HCT116 (cell line): ENCODE results near the gene ADORA1. TPM values are rescaled to one million over a fixed set of nuclear protein-coding genes. Genes with fewer than 3 reads are reported as not detected.

ENCODE experiments used
- ATAC-seq: fragments of 200-7000 bp; cut with Tn5 transposase; 2 replicates; pipeline ENCODE4 v1.9.1; 2020; ENCODE audit warnings: mild to moderate bottlenecking, moderate library complexity
- BruUV-seq: library from RNA; stranded (reverse); fragments of 400-500 nt; replicated peaks from 2 replicates; lab custom pipeline; 2021; lab: Mats Ljungman, UMichigan
- CTCF ChIA-PET: fragments of 300-600 bp; sonication (Branson Sonifier 250); formaldehyde crosslinking; loops from one replicate; lab custom pipeline; 2021; ENCODE audit warnings: antibody characterized with exemption; lab: Charles Lee
- POLR2A ChIA-PET: fragments of 300-600, 350-600 bp; sonication (Branson Sonifier 250); formaldehyde crosslinking; loops from one replicate; lab custom pipeline; 2021; ENCODE audit warnings: antibody characterized with exemption; lab: Charles Lee
- RAD21 ChIA-PET, 2 experiments: fragments of 300-600 bp; sonication (Branson Sonifier 250); formaldehyde crosslinking; loops; one replicate each; lab custom pipeline; 2023; ENCODE audit warnings: low total read pairs in 2 of 2; ENCODE audit not compliant: uncharacterized antibody in 2 of 2, unreplicated experiment in 2 of 2, low non-redundant PET in 1 of 2; lab: Charles Lee
- DNase-seq: peaks from one replicate; pipeline ENCODE4 v3.0.0-alpha.2; 2010; ENCODE audit warnings: low read depth, low spot score
- H2AFZ ChIP-seq: fragments of 200-600 bp; shearing (Covaris generic), sonication (generic); 2 replicates; pipeline ENCODE4 v1.6.1; 2017; ENCODE audit warnings: low read depth, mixed run types, mixed read lengths, antibody characterized with exemption, low read length; ENCODE audit not compliant: poor library complexity, severe bottlenecking
- H3K27ac ChIP-seq: 2 replicates; pipeline ENCODE4 v1.5.1; 2012; ENCODE audit warnings: low read depth, low read length
- H3K27me3 ChIP-seq: fragments of 200-600 bp; sonication (generic); 2 replicates; pipeline ENCODE4 v1.6.1; 2016; ENCODE audit warnings: mixed run types, low read length, mixed read lengths; ENCODE audit not compliant: insufficient read depth
- H3K36me3 ChIP-seq, 2 experiments: fragments of 200-500 bp in 1 of 2; fragments of 200-600 bp in 1 of 2; sonication (Bioruptor generic) in 1 of 2; sonication (generic) in 1 of 2; 2 replicates each; pipeline versions ENCODE4 v1.5.1 to v1.6.1; 2014 to 2016; ENCODE audit warnings: low read length in 2 of 2, inconsistent platforms in 1 of 2, mixed read lengths in 1 of 2, mixed run types in 1 of 2; ENCODE audit not compliant: insufficient read depth in 2 of 2, control insufficient read depth in 1 of 2
- H3K4me1 ChIP-seq, 2 experiments: fragments of 200-600 bp in 1 of 2; sonication (generic) in 1 of 2; 2 replicates each; pipeline versions ENCODE4 v1.5.1 to v1.6.1; 2012 to 2017; ENCODE audit warnings: low read length in 2 of 2, inconsistent platforms in 1 of 2, mild to moderate bottlenecking in 1 of 2, mixed read lengths in 1 of 2, mixed run types in 1 of 2, moderate library complexity in 1 of 2; ENCODE audit not compliant: insufficient read depth in 2 of 2, control insufficient read depth in 1 of 2
- H3K4me2 ChIP-seq: fragments of 200-600 bp; sonication (generic); 2 replicates; pipeline ENCODE4 v1.6.1; 2017; ENCODE audit warnings: mixed run types, low read length, mixed read lengths
- H3K4me3 ChIP-seq, 2 experiments: fragments of 200-600 bp in 1 of 2; sonication (generic) in 1 of 2; replicated peaks in 1 of 2; 2 replicates each; pipeline ENCODE4 v1.5.1; 2011 to 2016; ENCODE audit warnings: low read length in 2 of 2, control low read depth in 1 of 2, low read depth in 1 of 2, mild to moderate bottlenecking in 1 of 2, mixed read lengths in 1 of 2, mixed run types in 1 of 2
- H3K79me2 ChIP-seq: fragments of 200-600 bp; sonication (generic); 2 replicates; pipeline ENCODE4 v1.6.1; 2017; ENCODE audit warnings: mild to moderate bottlenecking, mixed run types, low read length, moderate library complexity, mixed read lengths; ENCODE audit not compliant: insufficient read depth
- H3K9ac ChIP-seq: fragments of 200-600 bp; sonication (generic); 2 replicates; pipeline ENCODE4 v1.6.1; 2016; ENCODE audit warnings: low read length, mixed read lengths
- H3K9me2 ChIP-seq: fragments of 200-600 bp; sonication (generic), shearing (Covaris generic); 2 replicates; pipeline ENCODE4 v1.6.1; 2017; ENCODE audit warnings: mixed run types, mild to moderate bottlenecking, moderate library complexity; ENCODE audit not compliant: insufficient read depth
- H3K9me3 ChIP-seq, 2 experiments: fragments of 200-500 bp in 1 of 2; fragments of 200-600 bp in 1 of 2; sonication (Bioruptor generic) in 1 of 2; sonication (generic) in 1 of 2; 2 replicates each; pipeline ENCODE4 v1.6.1; 2014 to 2017; ENCODE audit warnings: low read length in 2 of 2, mixed read lengths in 2 of 2, inconsistent platforms in 1 of 2, low read depth in 1 of 2, mild to moderate bottlenecking in 1 of 2, mixed run types in 1 of 2, moderate library complexity in 1 of 2; ENCODE audit not compliant: control insufficient read depth in 1 of 2, insufficient read depth in 1 of 2
- H4K20me1 ChIP-seq: fragments of 200-600 bp; sonication (generic), shearing (Covaris generic); 2 replicates; pipeline ENCODE4 v1.6.1; 2017; ENCODE audit warnings: mixed run types, mild to moderate bottlenecking, moderate library complexity; ENCODE audit not compliant: insufficient read depth
- CEBPB ChIP-seq: IDR thresholded peaks from 2 replicates; pipeline ENCODE4 v1.6.1; 2012; ENCODE audit warnings: low read depth
- intact Hi-C: fragments of 100-400 bp; cut with micrococcal nuclease; formaldehyde crosslinking; loops from 2 replicates; pipeline ENCODE4 v1.10.0; 2022
- total RNA-seq: library from RNA; stranded (reverse); gene quantifications from one replicate; pipeline ENCODE4 v1.2.1, GENCODE V29; 2021; ENCODE audit not compliant: unreplicated experiment
- TF ChIP-seq, protein P1 (sequence below), 3 experiments: fragments of 200-600 bp in 1 of 3; sonication (generic) in 1 of 3; IDR thresholded peaks in 2 of 3; conservative IDR thresholded peaks in 1 of 3; 2 replicates each; pipeline ENCODE4 v1.5.1; 2012 to 2017; ENCODE audit warnings: low read depth in 2 of 3, low read length in 2 of 3, antibody characterized with exemption in 1 of 3, borderline replicate concordance in 1 of 3, control low read depth in 1 of 3, mild to moderate bottlenecking in 1 of 3, mixed read lengths in 1 of 3, mixed run types in 1 of 3, moderate library complexity in 1 of 3; ENCODE audit not compliant: insufficient read depth in 1 of 3

The ADORA1 gene
- total RNA-seq, 1 experiment from 2014 or later, result 2.8 TPM

DNA sequence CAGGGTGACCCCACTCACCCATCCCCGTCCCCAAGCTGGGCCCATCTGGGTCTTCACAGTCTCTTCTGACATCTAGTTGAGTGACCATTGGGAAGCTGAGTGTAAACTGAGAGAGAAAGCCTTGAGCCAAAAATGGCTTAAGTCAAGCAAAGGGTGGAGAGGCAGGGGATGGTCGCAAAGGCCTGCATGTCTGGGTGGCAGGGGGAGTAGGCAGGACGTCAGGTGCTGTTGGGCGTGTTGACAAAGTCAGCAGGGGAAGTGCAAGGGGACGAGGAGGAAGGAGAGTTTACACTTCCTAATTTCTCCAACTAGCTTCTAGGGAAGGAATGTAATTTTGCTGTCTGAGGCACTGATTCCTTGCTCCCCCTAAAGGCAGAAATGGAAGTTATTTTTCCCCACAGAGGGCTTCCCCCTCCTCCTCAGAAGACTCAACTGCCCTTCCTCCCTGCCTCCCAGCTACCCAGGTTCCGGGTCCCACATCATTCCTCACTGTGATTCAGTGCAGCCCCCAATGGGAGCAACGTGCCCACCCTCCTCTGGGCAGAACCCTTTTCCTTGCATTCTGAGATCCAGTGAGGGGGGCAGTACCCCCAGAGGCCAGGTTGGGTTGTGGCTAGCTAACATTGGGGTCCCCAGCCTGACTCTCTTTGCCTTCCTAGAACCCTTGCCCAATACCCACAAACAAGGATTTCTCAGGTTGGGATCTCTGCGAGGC lies 1.2 kb upstream of the ADORA1 start:
- no peak overlapping the region for H3K4me3 ChIP-seq
- H3K36me3 ChIP-seq, result no peaks in the 10 kb centered on the region
- peaks cover 25 to 58% of the 10 kb centered on the region in 2 experiments; a peak in 3 of 4 replicates for H3K4me1 ChIP-seq
- TF ChIP-seq CEBPB, result no peak
- TF ChIP-seq, protein P1, sequence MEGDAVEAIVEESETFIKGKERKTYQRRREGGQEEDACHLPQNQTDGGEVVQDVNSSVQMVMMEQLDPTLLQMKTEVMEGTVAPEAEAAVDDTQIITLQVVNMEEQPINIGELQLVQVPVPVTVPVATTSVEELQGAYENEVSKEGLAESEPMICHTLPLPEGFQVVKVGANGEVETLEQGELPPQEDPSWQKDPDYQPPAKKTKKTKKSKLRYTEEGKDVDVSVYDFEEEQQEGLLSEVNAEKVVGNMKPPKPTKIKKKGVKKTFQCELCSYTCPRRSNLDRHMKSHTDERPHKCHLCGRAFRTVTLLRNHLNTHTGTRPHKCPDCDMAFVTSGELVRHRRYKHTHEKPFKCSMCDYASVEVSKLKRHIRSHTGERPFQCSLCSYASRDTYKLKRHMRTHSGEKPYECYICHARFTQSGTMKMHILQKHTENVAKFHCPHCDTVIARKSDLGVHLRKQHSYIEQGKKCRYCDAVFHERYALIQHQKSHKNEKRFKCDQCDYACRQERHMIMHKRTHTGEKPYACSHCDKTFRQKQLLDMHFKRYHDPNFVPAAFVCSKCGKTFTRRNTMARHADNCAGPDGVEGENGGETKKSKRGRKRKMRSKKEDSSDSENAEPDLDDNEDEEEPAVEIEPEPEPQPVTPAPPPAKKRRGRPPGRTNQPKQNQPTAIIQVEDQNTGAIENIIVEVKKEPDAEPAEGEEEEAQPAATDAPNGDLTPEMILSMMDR (IDR thresholded peaks at IDR 0.05 in 2 of 3, conservative IDR thresholded peaks at IDR 0.05 in 1 of 3; ENCODE audit: borderline replicate concordance in 1 of 3, insufficient read depth in 1 of 3, low read depth in 2 of 3, low read length in 2 of 3), result peak in 2 of 3 experiments; percentile 52 to 55; a peak in 5 of 6 replicates
- TF ChIP-seq, all 23 proteins: peak for 1
- CTCF ChIA-PET, result interaction anchor here (0.7 to 4.5 kb wide), 12 partner anchors 7 to 141 kb away, joined by 3 to 58 read pairs (median 4); no protein-coding TSS in a partner anchor
- Histone ChIP-seq H3K9me3 (no peaks in the 10 kb centered on the region), H3K27ac (no peak overlapping the region), H3K79me2 (no peaks in the 10 kb centered on the region), H3K27me3 (peaks cover 7% of the 10 kb centered on the region; the same call in 1 of the 2 replicates), H3K9ac (no peak overlapping the region), H3K4me2 (peak overlapping the region; percentile 95), H4K20me1 (no peaks in the 10 kb centered on the region), H2AFZ (no peak overlapping the region), H3K9me2 (no peaks in the 10 kb centered on the region)
- RAD21 ChIA-PET, result interaction anchor here (0.6 to 1.7 kb wide), 3 partner anchors 8 to 89 kb away, joined by 3 to 9 read pairs (median 3); no protein-coding TSS in a partner anchor
- BruUV-seq, result no TSS peak
- POLR2A ChIA-PET, result interaction anchor here (0.7 kb wide), 1 partner anchor 29 kb away, joined by 3 read pairs; no protein-coding TSS in a partner anchor
- ATAC-seq, result peak; percentile 41; the same call in 1 of the 2 replicates
- intact Hi-C loops, result no loop called here
- no peak for DNase-seq
